Left forelimb (tissue), 1 donor: Measurements from ENCODE around the gene ITGA4.

Experiments
- DNase-seq: peaks from one replicate; pipeline ENCODE4 v3.0.0-alpha.2; 2018; ENCODE audit warnings: low spot score

The ITGA4 gene

DNA sequence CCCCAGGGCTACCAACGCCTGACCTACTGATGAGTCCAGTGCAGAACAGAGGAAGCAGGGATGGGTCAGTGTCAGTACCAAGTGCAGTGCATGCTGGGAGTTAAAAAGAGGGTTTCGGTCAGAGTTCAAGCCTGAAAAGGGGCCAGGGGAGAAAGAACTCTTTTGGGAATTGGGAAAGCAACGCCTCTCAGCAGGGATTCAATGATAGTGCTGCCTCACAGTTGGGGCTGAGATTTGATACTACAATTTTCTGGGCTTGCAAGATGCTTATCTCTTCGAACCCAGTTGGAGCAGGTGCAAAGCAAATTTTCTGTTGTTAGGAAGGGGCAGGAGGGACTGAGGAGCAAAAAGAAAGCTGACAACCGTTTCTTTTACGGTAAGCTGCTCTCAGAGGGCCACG is 117.1 kb downstream of the ITGA4 start:
- no peak for DNase-seq

DNA sequence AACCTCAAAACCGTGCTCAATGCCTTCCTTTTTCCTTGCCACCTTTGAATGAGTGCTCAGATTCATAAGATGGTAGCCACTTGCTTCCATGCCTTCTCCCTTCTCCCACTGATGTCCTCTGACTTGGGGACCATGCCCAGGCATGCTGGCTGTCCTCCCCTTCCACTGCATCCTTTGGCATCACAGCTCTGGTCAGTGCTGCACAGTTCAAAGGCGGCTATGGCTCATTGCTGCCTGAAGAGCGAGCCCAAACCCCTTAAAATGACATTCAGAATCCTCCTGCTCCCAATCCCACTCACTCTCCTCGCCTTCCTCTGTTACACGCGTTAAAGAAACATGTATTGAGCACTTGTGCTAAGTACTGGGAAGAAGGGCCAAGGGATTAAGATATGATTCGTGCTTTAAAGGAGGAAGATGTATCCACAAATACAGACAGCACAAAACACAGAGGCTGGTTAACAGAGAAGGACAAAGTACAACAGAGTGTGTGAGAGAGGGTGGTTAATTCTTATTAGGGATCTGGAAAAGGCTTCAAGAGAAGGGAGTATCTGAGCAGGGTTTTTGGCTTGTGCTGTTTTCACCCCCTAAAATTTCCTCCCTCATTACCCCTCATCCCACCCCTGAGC is 118.0 kb downstream of the ITGA4 start:
- no peak for DNase-seq

GRCh38 chr2:181575650-181576025 is 118.5 kb downstream of the ITGA4 start:
- no peak for DNase-seq

DNA sequence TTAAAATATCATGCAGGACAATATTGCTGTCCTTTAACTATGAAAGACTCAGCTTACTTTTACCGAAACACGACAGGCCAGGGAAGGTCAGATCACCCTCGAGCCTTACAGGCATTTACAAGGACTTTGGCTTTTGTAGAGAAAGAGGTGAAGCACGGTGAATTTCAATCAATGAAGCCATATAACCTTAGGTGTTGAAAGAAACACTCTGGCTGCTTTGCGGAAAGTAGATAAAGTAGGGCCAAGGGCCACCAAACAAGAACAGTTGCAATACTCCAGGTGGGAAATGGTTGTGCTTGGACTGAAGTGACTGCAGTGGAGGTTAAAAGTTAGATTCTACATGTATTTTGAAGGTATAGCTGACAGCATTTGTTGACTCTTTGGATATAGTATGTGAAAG is 119.2 kb downstream of the ITGA4 start:
- DNase-seq = no peak

DNA sequence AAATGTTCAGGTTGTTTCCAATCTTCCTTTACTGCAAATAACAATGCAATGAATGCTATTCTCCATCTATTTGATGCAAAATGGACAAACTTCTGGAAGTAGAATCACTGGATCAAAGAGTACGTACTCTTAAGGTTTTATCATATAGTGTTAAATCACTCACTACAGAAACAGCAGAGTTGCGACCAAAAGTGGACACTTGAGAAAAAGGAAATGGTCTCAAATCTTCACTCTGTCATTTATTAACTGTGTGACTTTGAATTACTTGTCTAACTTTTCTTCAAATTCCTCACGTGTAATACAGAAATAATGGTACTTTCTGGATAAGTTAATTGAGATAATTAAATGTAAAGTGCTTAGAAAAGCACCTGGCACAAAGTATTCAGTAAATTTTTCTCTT is 121.6 kb downstream of the ITGA4 start:
- DNase-seq = no peak

DNA sequence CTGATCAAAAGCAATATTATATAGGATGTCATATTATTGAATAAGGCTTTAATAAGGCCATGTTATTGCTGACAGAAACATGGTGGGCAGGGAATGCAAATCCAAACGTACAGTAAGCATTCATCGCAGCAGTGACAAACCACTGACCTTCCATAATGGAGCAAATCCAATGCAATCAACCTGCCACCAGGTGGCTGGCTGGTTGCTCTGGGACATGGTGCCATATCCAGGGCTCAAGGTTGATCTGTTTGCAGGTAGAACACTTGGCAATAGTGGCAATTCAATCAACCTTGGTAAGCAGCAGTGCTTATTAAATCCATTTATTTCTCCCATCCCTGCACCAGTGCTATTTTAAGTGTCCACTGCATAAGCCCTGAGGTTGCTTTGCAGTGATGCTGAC is 124.3 kb downstream of the ITGA4 start:
- DNase-seq = no peak

DNA sequence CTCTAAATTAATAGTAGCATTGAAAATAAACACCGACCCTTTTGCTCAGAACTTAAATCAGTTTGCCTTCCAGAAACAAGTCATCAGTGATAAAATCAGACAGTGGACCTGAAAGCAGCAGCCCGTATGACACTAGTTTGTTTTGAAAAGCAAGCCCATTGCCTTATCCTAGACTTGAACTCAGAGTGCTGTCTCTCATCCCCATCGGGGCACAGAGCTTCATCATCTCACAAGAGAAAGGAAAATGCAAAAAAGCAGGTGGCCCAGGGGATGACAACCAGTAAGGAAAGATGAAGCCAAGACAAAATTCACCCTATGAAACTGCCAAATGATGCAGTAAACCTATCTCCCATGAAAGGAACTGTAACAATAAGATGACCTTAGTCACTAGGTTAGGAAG is 128.5 kb downstream of the ITGA4 start:
- DNase-seq = no peak
